Liver (tissue), 9 donors: ENCODE data around the gene WIZ. TPM values are rescaled to one million over a fixed set of nuclear protein-coding genes. Genes with fewer than 3 reads are reported as not detected.

Experiments used
- DNase-seq: peaks from one replicate; pipeline ENCODE4 v3.0.0-alpha.2; 2017; ENCODE audit warnings: low spot score
- H3K27ac ChIP-seq, 2 donors: one replicate each; pipeline ENCODE4 v1.7.0; 2013; ENCODE audit warnings: inconsistent platforms in 2 of 2, low read length in 2 of 2, control low read depth in 1 of 2, low read depth in 1 of 2, mild to moderate bottlenecking in 1 of 2
- H3K27me3 ChIP-seq, 4 donors: one replicate each; pipeline versions ENCODE4 v1.6.1 to v1.7.0; 2013; ENCODE audit warnings: low read length in 3 of 4, inconsistent platforms in 1 of 4, mild to moderate bottlenecking in 1 of 4, moderate library complexity in 1 of 4; ENCODE audit not compliant: control insufficient read depth in 4 of 4, insufficient read depth in 4 of 4
- H3K36me3 ChIP-seq, 4 donors: one replicate each; pipeline versions ENCODE4 v1.6.1 to v1.7.0; 2013; ENCODE audit warnings: low read length in 3 of 4, mild to moderate bottlenecking in 3 of 4, low read depth in 1 of 4, moderate library complexity in 1 of 4; ENCODE audit not compliant: control insufficient read depth in 4 of 4, insufficient read depth in 3 of 4
- H3K4me1 ChIP-seq, 4 donors: one replicate each; pipeline versions ENCODE4 v1.6.1 to v1.7.0; 2013; ENCODE audit warnings: low read length in 3 of 4, mild to moderate bottlenecking in 3 of 4, moderate library complexity in 1 of 4; ENCODE audit not compliant: control insufficient read depth in 4 of 4, insufficient read depth in 4 of 4
- H3K4me3 ChIP-seq, 3 donors: one replicate each; pipeline versions ENCODE4 v1.6.1 to v1.7.0; 2013; ENCODE audit warnings: low read length in 3 of 3, control low read depth in 1 of 3, low read depth in 1 of 3, mild to moderate bottlenecking in 1 of 3
- H3K9ac ChIP-seq, 2 donors: one replicate each; pipeline ENCODE4 v1.7.0; 2013; ENCODE audit warnings: low read length in 2 of 2, mild to moderate bottlenecking in 2 of 2, moderate library complexity in 2 of 2, control low read depth in 1 of 2, low read depth in 1 of 2
- H3K9me3 ChIP-seq, 4 donors: one replicate each; pipeline versions ENCODE4 v1.6.1 to v1.7.0; 2013; ENCODE audit warnings: low read length in 3 of 4; ENCODE audit not compliant: control insufficient read depth in 4 of 4
- ATF3 ChIP-seq: IDR thresholded peaks from 2 replicates; pipeline ENCODE4 v1.6.1; 2016; ENCODE audit warnings: antibody characterized with exemption
- CTCF ChIP-seq: fragments of 150-350 bp; IDR thresholded peaks from 2 replicates; pipeline ENCODE4 v1.5.1; 2017; ENCODE audit warnings: improper control_type of control experiment, low read depth, low read length; ENCODE audit not compliant: missing input control
- EGR1 ChIP-seq, 2 donors: IDR thresholded peaks; 2 replicates each; pipeline ENCODE4 v1.6.1; 2016 to 2018; ENCODE audit warnings: antibody characterized with exemption in 2 of 2, low read depth in 2 of 2
- FOXA1 ChIP-seq: IDR thresholded peaks from 2 replicates; pipeline ENCODE4 v1.6.1; 2016; ENCODE audit warnings: antibody characterized with exemption
- FOXA2 ChIP-seq: IDR thresholded peaks from 2 replicates; pipeline ENCODE4 v1.6.1; 2016; ENCODE audit warnings: antibody characterized with exemption
- HNF4A ChIP-seq, 2 donors: conservative IDR thresholded peaks; 2 replicates each; pipeline ENCODE4 v1.6.1; 2016; ENCODE audit warnings: antibody characterized with exemption in 2 of 2, mild to moderate bottlenecking in 2 of 2
- HNF4G ChIP-seq: IDR thresholded peaks from 2 replicates; pipeline ENCODE4 v1.6.1; 2016; ENCODE audit warnings: antibody characterized with exemption
- MAX ChIP-seq: IDR thresholded peaks from 2 replicates; pipeline ENCODE4 v1.6.1; 2016; ENCODE audit warnings: antibody characterized with exemption
- RAD21 ChIP-seq, 2 donors: IDR thresholded peaks; 2 replicates each; pipeline ENCODE4 v1.6.1; 2016; ENCODE audit warnings: antibody characterized with exemption in 2 of 2, mild to moderate bottlenecking in 2 of 2
- REST ChIP-seq: IDR thresholded peaks from 2 replicates; pipeline ENCODE4 v1.6.1; 2016; ENCODE audit warnings: antibody characterized with exemption, mild to moderate bottlenecking
- RXRA ChIP-seq, 2 donors: IDR thresholded peaks; 2 replicates each; pipeline ENCODE4 v1.6.1; 2017 to 2018; ENCODE audit warnings: antibody characterized with exemption in 2 of 2, mild to moderate bottlenecking in 1 of 2
- SP1 ChIP-seq: IDR thresholded peaks from 2 replicates; pipeline ENCODE4 v1.6.1; 2018; ENCODE audit warnings: antibody characterized with exemption, mild to moderate bottlenecking
- TAF1 ChIP-seq: conservative IDR thresholded peaks from 2 replicates; pipeline ENCODE4 v1.6.1; 2016; ENCODE audit warnings: antibody characterized with exemption, mild to moderate bottlenecking
- YY1 ChIP-seq: IDR thresholded peaks from 2 replicates; pipeline ENCODE4 v1.6.1; 2016; ENCODE audit warnings: antibody characterized with exemption, mild to moderate bottlenecking
- WGBS: extraction: QIAGEN DNeasy Blood & Tissue Kit; methylation state at CpG from one replicate; pipeline ENCODE4 v1.1.7; 2013; 5-methylcytosine and 5-hydroxymethylcytosine counted together
- polyA plus RNA-seq, 2 donors: library from polyadenylated mRNA; stranded (reverse) in 1 of 2; unstranded in 1 of 2; fragments of 200-250 nt in 1 of 2; fragments of >200 nt in 1 of 2; fragmentation: Nextera tagmentation in 1 of 2; extraction: Ambion mirVana in 1 of 2; gene quantifications; one replicate each; pipeline versions ENCODE4 v1.2.1 to v1.2.3, GENCODE V29; 2013 to 2015
- total RNA-seq, 2 donors: library from RNA; depleted of rRNA; stranded (reverse); fragments of >200 nt; gene quantifications; one replicate each; pipeline ENCODE4 v1.2.3, GENCODE V29; 2014
- donor health status: healthy.
- donor health status: healthy.
- donor health status: healthy.
- donor health status: healthy.
- donor health status: healthy.

Gene WIZ
- total and polyA plus RNA-seq, 4 donors = 3.8 to 12.7 (median 8.6) TPM

- H3K27me3 ChIP-seq = no peaks in the 10 kb centered on the region
- under 1% methylated on average over 111 of the region's 111 CpGs for WGBS
- H3K9me3 ChIP-seq = no peaks in the 10 kb centered on the region
- peak; percentile 99 for DNase-seq
- TF ChIP-seq RAD21 (IDR thresholded peaks at IDR 0.05) (no peak), SP1 (peak; percentile 52), YY1 (peak; percentile 94)
- H3K4me3 ChIP-seq = peak within 1 kb of the TSS; percentile 85 to 98 (median 96)
- H3K27ac ChIP-seq = peak within 1 kb of the TSS; percentile 92 to 98
- peaks cover 18 to 44% (median 35%) of the 10 kb centered on the region in 4 donors for H3K4me1 ChIP-seq
- peak within 1 kb of the TSS; percentile 82 to 92 for H3K9ac ChIP-seq
- H3K36me3 ChIP-seq = peaks cover 0 to 5% (median 2%) of the 10 kb centered on the region in 4 donors
Observed at GRCh38 chr19:15379083-15379998, 70.4 kb downstream of the WIZ start, which contains the start of gene AKAP8. Gene AKAP8 (minus strand): TSS chr19:15379787. CDS start chr19:15379731, 56 bp downstream.

- DNase-seq = no peak
- under 1% methylated on average over 22 of the region's 22 CpGs for WGBS
Observed at GRCh38 chr19:15378534-15379082, 71.1 kb downstream of the WIZ start.

GRCh38 chr19:15374796-15375440 is 74.8 kb downstream of the WIZ start:
- DNase-seq = no peak
- H3K36me3 ChIP-seq = peaks cover 6 to 33% (median 17%) of the 10 kb centered on the region in 4 donors
- TF ChIP-seq TAF1 (no peak), HNF4G (no peak), CTCF (no peak), FOXA1 (no peak), RXRA (IDR thresholded peaks at IDR 0.05) (peak; percentile 82 to 83), REST (peak; percentile 19), EGR1 (IDR thresholded peaks at IDR 0.05; ENCODE audit: low read depth in 2 of 2) (peak in 1 of 2 donors; percentile 15), HNF4A (conservative IDR thresholded peaks at IDR 0.05) (peak; percentile 68 to 72), RAD21 (IDR thresholded peaks at IDR 0.05) (peak; percentile 47 to 72), SP1 (peak; percentile 72), FOXA2 (no peak)

More at GRCh38 chr19:15378534-15379082, 71.1 kb downstream of the WIZ start:
- Histone ChIP-seq H3K9me3 (no peaks in the 10 kb centered on the region), H3K27me3 (no peaks in the 10 kb centered on the region), H3K4me3 (peak overlapping the region; percentile 85 to 98 (median 96)), H3K27ac (peak overlapping the region; percentile 92 to 98), H3K36me3 (peaks cover 0 to 5% (median 2%) of the 10 kb centered on the region in 4 donors), H3K4me1 (peaks cover 23 to 50% (median 39%) of the 10 kb centered on the region in 4 donors), H3K9ac (peak overlapping the region; percentile 82 to 92)
- no peak for TF ChIP-seq ATF3
- TF ChIP-seq RXRA (IDR thresholded peaks at IDR 0.05) = peak in 1 of 2 donors; percentile 17
- TF ChIP-seq FOXA1 = no peak
- no peak for TF ChIP-seq EGR1 (IDR thresholded peaks at IDR 0.05; ENCODE audit: low read depth in 2 of 2)
- no peak for TF ChIP-seq YY1
- no peak for TF ChIP-seq MAX
- no peak for TF ChIP-seq TAF1
- peak in 1 of 2 donors; percentile 28 for TF ChIP-seq RAD21 (IDR thresholded peaks at IDR 0.05)

More at GRCh38 chr19:15374796-15375440, 74.8 kb downstream of the WIZ start:
- Histone ChIP-seq H3K9me3 (no peaks in the 10 kb centered on the region), H3K27me3 (no peaks in the 10 kb centered on the region), H3K9ac (peak overlapping the region in 1 of 2 donors; percentile 28), H3K4me3 (peak overlapping the region in 1 of 3 donors; percentile 29), H3K27ac (peak overlapping the region; percentile 67 to 89), H3K4me1 (peaks cover 23 to 43% (median 35%) of the 10 kb centered on the region in 4 donors)
- 31% methylated on average over 24 of the region's 24 CpGs for WGBS
